SK-N-SH treated with all-trans-retinoic acid at 6 μM for 48 hours (cell line): ENCODE data around the gene ELOVL6.

Experiments
- CREB5 ChIP-seq: fragments of 250-450 bp; sonication (Bioruptor Pico); IDR thresholded peaks from 2 replicates; pipeline ENCODE4 v1.5.1; 2020; ENCODE audit warnings: low read depth, mild to moderate bottlenecking, moderate library complexity
- GLIS3 ChIP-seq: fragments of 250-450 bp; sonication (Bioruptor Pico); IDR thresholded peaks from 2 replicates; pipeline ENCODE4 v1.5.0; 2020; ENCODE audit warnings: mild to moderate bottlenecking, moderate library complexity
- ZFP30 ChIP-seq: fragments of 450-650 bp; formaldehyde crosslinking; IDR thresholded peaks from 2 replicates; pipeline ENCODE4 v1.5.0; 2022; ENCODE audit warnings: mild to moderate bottlenecking, moderate library complexity

- no peak for TF ChIP-seq GLIS3 (CRISPR knock-in tag)
- TF ChIP-seq CREB5 (CRISPR knock-in tag): no peak
- TF ChIP-seq ZFP30 (CRISPR knock-in tag): no peak
These were observed 42.0 kb downstream of the ELOVL6 start for GRCh38 chr4:110156442-110156841.
